Suppressor macrophage (primary cell): ENCODE results near the gene CTAGE8.
"Not testable (repeated sequence)": the region's sequence is repeated elsewhere in the genome, so short reads cannot be mapped to it uniquely, and the experiment has no call there.

ENCODE experiments used
- DNase-seq, 4 experiments: peaks; one replicate each; pipeline ENCODE4 v3.0.0-alpha.2; 2020 to 2022

Gene CTAGE8

GRCh38 chr7:144269188-144269587 lies at the start of gene CTAGE8:
Gene CTAGE8, minus strand, starts transcription at chr7:144269288. Its CDS starts 38 bp downstream, at chr7:144269250.
- not testable (repeated sequence) for DNase-seq

- not testable (repeated sequence) for DNase-seq
Observed at GRCh38 chr7:144317537-144317936, 48.4 kb upstream of the CTAGE8 start.

- DNase-seq, result not testable (repeated sequence)
Observed at GRCh38 chr7:144311872-144312469, 42.9 kb upstream of the CTAGE8 start, which contains the start of gene OR2A1. Gene OR2A1, plus strand, starts transcription at chr7:144312419. Its CDS starts 5,706 bp downstream, at chr7:144318125.

- DNase-seq, result not testable (repeated sequence)
Observed at GRCh38 chr7:144311218-144311617, 42.1 kb upstream of the CTAGE8 start.

GRCh38 chr7:144309702-144310101 lies 40.6 kb upstream of the CTAGE8 start:
- not testable (repeated sequence) for DNase-seq

GRCh38 chr7:144305156-144305555 lies 36.1 kb upstream of the CTAGE8 start:
- DNase-seq, result not testable (repeated sequence)

GRCh38 chr7:144303607-144304006 lies 34.5 kb upstream of the CTAGE8 start:
- not testable (repeated sequence) for DNase-seq

- not testable (repeated sequence) for DNase-seq
Observed at GRCh38 chr7:144302578-144303303, 33.7 kb upstream of the CTAGE8 start.

GRCh38 chr7:144293794-144294499 lies 24.9 kb upstream of the CTAGE8 start:
- not testable (repeated sequence) for DNase-seq

- not testable (repeated sequence) for DNase-seq
Observed at GRCh38 chr7:144292384-144293161, 23.5 kb upstream of the CTAGE8 start.

- DNase-seq, result peak in 3 of 4 experiments; percentile 0 to 20 (median 4)
Observed at GRCh38 chr7:144291607-144292006, 22.5 kb upstream of the CTAGE8 start.

GRCh38 chr7:144287171-144287784 lies 18.2 kb upstream of the CTAGE8 start:
- not testable (repeated sequence) for DNase-seq

GRCh38 chr7:144283716-144284115 lies 14.6 kb upstream of the CTAGE8 start:
- not testable (repeated sequence) for DNase-seq

GRCh38 chr7:144282490-144282889 lies 13.4 kb upstream of the CTAGE8 start:
- not testable (repeated sequence) for DNase-seq

GRCh38 chr7:144281981-144282380 lies 12.9 kb upstream of the CTAGE8 start:
- not testable (repeated sequence) for DNase-seq

GRCh38 chr7:144280010-144280409 lies 10.9 kb upstream of the CTAGE8 start:
- DNase-seq, result not testable (repeated sequence)

GRCh38 chr7:144275281-144275680 lies 6.2 kb upstream of the CTAGE8 start:
- DNase-seq, result not testable (repeated sequence)

GRCh38 chr7:144264692-144265091 lies 4.4 kb downstream of the CTAGE8 start, which contains the start of gene OR2A7:
Gene OR2A7, minus strand, starts transcription at chr7:144264792. Its CDS starts 5,164 bp downstream, at chr7:144259628.
- peak in 1 of 4 experiments; percentile 0 for DNase-seq

- DNase-seq, result not testable (repeated sequence)
Observed at GRCh38 chr7:144262128-144262527, 7.0 kb downstream of the CTAGE8 start.

- DNase-seq, result not testable (repeated sequence)
Observed at GRCh38 chr7:144259067-144259466, 10.0 kb downstream of the CTAGE8 start.

GRCh38 chr7:144256112-144256511 lies 13.0 kb downstream of the CTAGE8 start:
- peak; percentile 7 to 65 (median 39) for DNase-seq

- DNase-seq, result peak in 1 of 4 experiments; percentile 5
Observed at GRCh38 chr7:144255471-144255897, 13.6 kb downstream of the CTAGE8 start.
